ENCODE data around the gene ZNF319.

- TF ChIP-seq CTCF (conservative IDR thresholded peaks at IDR 0.05; ENCODE audit: low read length) (peak; percentile 51), EZH2phosphoT487 (IDR thresholded peaks at IDR 0.05; ENCODE audit: borderline replicate concordance, low read depth, low read length) (no peak)
Observed at GRCh38 chr16:57945740-57946138, 54.7 kb downstream of the ZNF319 start.

All from OCI-LY7 (cell line).